ENCODE measurements around the gene TMEM43.

DNA sequence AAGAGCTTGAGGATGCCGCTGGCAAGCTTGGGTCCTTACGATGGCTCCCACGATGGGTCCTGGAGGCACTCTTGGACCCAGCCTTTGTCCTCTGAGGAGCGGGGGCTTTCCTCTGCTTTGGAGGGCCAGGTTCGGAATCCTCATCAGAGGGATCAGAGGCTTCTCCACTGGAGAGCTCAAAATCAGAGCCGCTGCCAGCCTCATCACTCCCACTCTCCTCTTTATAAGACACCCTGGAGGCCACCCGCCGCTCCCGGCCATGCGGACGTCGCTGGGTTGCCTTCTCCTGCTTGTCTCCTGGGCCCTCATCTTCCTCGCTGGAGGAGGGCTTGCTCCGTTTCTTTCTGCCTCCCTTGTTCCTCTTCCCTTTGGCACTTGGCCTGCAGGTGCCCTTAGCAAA lies 33.5 kb downstream of the TMEM43 start:
- TF ChIP-seq HCFC1 (IDR thresholded peaks at IDR 0.05; ENCODE audit: low read length) (no peak), POLR2A (IDR thresholded peaks at IDR 0.05; ENCODE audit: low read depth, low read length) (no peak), RAD51 (IDR thresholded peaks at IDR 0.05) (no peak)
- TF ChIP-seq, protein P1, sequence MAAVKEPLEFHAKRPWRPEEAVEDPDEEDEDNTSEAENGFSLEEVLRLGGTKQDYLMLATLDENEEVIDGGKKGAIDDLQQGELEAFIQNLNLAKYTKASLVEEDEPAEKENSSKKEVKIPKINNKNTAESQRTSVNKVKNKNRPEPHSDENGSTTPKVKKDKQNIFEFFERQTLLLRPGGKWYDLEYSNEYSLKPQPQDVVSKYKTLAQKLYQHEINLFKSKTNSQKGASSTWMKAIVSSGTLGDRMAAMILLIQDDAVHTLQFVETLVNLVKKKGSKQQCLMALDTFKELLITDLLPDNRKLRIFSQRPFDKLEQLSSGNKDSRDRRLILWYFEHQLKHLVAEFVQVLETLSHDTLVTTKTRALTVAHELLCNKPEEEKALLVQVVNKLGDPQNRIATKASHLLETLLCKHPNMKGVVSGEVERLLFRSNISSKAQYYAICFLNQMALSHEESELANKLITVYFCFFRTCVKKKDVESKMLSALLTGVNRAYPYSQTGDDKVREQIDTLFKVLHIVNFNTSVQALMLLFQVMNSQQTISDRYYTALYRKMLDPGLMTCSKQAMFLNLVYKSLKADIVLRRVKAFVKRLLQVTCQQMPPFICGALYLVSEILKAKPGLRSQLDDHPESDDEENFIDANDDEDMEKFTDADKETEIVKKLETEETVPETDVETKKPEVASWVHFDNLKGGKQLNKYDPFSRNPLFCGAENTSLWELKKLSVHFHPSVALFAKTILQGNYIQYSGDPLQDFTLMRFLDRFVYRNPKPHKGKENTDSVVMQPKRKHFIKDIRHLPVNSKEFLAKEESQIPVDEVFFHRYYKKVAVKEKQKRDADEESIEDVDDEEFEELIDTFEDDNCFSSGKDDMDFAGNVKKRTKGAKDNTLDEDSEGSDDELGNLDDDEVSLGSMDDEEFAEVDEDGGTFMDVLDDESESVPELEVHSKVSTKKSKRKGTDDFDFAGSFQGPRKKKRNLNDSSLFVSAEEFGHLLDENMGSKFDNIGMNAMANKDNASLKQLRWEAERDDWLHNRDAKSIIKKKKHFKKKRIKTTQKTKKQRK (IDR thresholded peaks at IDR 0.05; ENCODE audit: low read depth, low read length) = no peak
- TF ChIP-seq, protein P2, sequence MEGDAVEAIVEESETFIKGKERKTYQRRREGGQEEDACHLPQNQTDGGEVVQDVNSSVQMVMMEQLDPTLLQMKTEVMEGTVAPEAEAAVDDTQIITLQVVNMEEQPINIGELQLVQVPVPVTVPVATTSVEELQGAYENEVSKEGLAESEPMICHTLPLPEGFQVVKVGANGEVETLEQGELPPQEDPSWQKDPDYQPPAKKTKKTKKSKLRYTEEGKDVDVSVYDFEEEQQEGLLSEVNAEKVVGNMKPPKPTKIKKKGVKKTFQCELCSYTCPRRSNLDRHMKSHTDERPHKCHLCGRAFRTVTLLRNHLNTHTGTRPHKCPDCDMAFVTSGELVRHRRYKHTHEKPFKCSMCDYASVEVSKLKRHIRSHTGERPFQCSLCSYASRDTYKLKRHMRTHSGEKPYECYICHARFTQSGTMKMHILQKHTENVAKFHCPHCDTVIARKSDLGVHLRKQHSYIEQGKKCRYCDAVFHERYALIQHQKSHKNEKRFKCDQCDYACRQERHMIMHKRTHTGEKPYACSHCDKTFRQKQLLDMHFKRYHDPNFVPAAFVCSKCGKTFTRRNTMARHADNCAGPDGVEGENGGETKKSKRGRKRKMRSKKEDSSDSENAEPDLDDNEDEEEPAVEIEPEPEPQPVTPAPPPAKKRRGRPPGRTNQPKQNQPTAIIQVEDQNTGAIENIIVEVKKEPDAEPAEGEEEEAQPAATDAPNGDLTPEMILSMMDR (IDR thresholded peaks at IDR 0.05 in 2 of 3, conservative IDR thresholded peaks at IDR 0.05 in 1 of 3; ENCODE audit: control insufficient read depth in 2 of 3, extremely low read depth in 1 of 3, insufficient read depth in 1 of 3, low read depth in 3 of 3, low read length in 3 of 3) = no peak
